ENCODE data around the gene TASOR. TPM values are rescaled to one million over a fixed set of nuclear protein-coding genes. Genes with fewer than 3 reads are reported as not detected.
"Not testable (repeated sequence)": the region's sequence is repeated elsewhere in the genome, so short reads cannot be mapped to it uniquely, and the experiment has no call there.

TASOR gene
- total RNA-seq, 4 donors from 2014 or later, result 61.5 to 90.2 (median 82.6) TPM

DNA sequence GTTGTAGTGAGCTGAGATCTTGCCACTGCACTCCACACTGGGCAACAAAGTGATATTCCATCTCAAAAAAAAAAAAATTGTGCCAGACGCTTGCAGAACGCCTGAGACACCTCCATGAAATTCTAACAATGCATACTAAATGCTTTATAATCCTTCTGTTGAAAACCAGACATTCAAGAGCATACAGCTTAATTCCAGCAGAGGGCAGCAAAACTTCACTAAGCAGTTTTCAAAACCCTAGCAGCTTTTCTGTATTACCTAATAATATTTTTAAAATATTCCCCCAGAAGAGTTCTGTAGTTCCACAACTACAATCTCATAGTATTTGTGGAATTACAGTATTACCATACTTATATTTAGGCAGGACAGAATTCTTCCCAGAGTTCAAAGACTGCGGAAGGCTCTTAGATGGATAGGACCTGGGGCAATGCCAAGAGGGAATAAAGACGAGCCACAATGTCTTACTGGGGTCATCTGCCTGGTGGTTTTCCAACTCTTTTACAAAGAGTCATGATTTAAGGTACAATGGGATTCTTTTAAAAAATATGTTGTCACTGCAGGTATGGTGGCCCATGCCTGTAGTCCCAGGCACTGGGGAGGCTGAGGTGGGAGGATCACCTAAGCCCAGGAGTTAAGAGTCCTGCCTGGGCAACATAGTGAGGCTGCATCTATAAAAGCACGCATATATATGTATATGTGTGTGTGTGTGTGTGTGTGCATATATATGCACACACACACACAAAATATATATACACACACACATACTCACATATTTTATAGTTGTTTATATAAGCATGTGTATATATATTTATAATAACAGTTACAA, 19.6 kb upstream of the TASOR start:
- Histone ChIP-seq H3K4me3 (no peak overlapping the region), H3K4me1 (peaks cover 0 to 3% (median 0%) of the 10 kb centered on the region in 4 donors), H3K9me3 (no peaks in the 10 kb centered on the region), H3K27me3 (no peaks in the 10 kb centered on the region), H3K36me3 (no peaks in the 10 kb centered on the region), H3K27ac (no peak overlapping the region)
- TF ChIP-seq, protein P1, sequence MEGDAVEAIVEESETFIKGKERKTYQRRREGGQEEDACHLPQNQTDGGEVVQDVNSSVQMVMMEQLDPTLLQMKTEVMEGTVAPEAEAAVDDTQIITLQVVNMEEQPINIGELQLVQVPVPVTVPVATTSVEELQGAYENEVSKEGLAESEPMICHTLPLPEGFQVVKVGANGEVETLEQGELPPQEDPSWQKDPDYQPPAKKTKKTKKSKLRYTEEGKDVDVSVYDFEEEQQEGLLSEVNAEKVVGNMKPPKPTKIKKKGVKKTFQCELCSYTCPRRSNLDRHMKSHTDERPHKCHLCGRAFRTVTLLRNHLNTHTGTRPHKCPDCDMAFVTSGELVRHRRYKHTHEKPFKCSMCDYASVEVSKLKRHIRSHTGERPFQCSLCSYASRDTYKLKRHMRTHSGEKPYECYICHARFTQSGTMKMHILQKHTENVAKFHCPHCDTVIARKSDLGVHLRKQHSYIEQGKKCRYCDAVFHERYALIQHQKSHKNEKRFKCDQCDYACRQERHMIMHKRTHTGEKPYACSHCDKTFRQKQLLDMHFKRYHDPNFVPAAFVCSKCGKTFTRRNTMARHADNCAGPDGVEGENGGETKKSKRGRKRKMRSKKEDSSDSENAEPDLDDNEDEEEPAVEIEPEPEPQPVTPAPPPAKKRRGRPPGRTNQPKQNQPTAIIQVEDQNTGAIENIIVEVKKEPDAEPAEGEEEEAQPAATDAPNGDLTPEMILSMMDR (IDR thresholded peaks at IDR 0.05), result peak; percentile 76 to 90 (median 82)
- no peak for TF ChIP-seq EP300 (IDR thresholded peaks at IDR 0.05)
- DNase-seq (ENCODE audit: low spot score in 2 of 2), result peak in 1 of 2 donors; percentile 84
- 24 to 31% methylated on average over 5 of the region's 5 CpGs for WGBS, 2 donors

DNA sequence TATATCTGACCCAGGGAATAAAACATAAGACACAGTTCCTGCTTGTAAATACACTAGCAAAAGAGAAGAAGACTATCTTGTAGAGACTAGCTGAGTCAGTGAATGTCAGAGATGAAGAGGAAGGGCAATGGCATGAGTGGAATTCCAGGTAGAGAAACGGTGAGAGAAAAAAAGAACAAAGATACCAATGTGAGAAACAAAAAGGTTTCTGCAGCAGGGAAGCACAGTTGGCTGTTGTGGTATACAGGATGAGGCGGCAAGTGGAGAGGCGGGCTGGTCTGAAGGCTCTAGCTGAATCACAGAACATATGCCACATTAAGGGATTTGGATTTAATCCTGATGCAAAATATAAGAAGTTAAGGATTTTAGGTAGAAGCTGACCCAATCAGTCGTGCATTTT, 17.1 kb upstream of the TASOR start:
- H3K4me1 ChIP-seq, result peaks cover 0 to 3% (median 0%) of the 10 kb centered on the region in 4 donors
- H3K27ac ChIP-seq, result no peak overlapping the region
- no peak overlapping the region for H3K4me3 ChIP-seq
- H3K9me3 ChIP-seq, result no peaks in the 10 kb centered on the region
- no peaks in the 10 kb centered on the region for H3K27me3 ChIP-seq
- no peak for DNase-seq (ENCODE audit: low spot score in 2 of 2)
- no peaks in the 10 kb centered on the region for H3K36me3 ChIP-seq
- TF ChIP-seq POLR2A (IDR thresholded peaks at IDR 0.05), result no peak
- no peak for TF ChIP-seq EP300 (IDR thresholded peaks at IDR 0.05)
- TF ChIP-seq, protein P1 (IDR thresholded peaks at IDR 0.05), result no peak
- 65 to 69% methylated on average over 4 of the region's 4 CpGs for WGBS, 2 donors

DNA sequence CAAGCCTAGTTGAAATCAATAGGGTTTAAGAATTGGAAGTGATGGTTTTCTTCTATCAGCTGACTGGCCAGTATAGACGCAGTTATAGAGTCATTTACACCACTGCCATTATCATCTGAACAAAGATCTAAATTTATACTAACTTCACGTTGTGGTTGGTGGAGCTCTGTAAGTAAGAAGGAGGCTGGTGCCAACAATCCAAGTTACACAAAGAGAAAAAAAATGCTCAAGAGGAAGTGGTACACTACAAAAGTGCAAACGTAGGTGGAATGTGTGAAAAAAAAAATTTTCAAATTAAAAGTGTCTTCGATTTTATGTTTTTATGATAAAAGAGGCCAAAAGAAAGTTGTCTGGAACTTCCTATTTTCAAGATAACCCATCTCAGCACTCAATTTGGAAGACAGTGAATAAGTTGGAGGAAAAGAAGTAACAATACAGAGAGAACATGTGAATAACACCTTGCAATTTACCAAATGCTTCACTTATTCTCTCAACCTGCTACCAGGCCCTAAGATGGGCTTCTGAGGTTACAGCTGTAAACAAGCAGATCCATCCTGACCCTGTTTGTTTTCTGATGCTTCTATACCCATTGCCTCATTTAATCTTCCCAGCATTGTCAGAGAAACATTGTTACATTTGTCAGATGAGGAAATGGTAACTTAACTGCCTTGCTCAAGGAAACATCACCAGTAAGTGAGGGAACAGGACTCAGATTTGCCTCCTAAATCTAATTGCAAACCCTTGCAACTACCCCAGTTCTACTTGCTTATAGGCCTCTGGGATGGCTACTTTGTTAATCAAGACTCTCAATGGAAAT, 12.0 kb upstream of the TASOR start:
- H3K9me3 ChIP-seq, result no peaks in the 10 kb centered on the region
- H3K4me3 ChIP-seq, result no peak overlapping the region
- H3K27me3 ChIP-seq, result no peaks in the 10 kb centered on the region
- H3K27ac ChIP-seq, result no peak overlapping the region
- DNase-seq (ENCODE audit: low spot score in 2 of 2), result no peak
- no peaks in the 10 kb centered on the region for H3K36me3 ChIP-seq
- TF ChIP-seq EP300 (IDR thresholded peaks at IDR 0.05), result no peak
- TF ChIP-seq, protein P1 (IDR thresholded peaks at IDR 0.05), result no peak
- no peak for TF ChIP-seq POLR2A (IDR thresholded peaks at IDR 0.05)
- 58 to 59% methylated on average over 4 of the region's 4 CpGs for WGBS, 2 donors
- no peaks in the 10 kb centered on the region for H3K4me1 ChIP-seq

DNA sequence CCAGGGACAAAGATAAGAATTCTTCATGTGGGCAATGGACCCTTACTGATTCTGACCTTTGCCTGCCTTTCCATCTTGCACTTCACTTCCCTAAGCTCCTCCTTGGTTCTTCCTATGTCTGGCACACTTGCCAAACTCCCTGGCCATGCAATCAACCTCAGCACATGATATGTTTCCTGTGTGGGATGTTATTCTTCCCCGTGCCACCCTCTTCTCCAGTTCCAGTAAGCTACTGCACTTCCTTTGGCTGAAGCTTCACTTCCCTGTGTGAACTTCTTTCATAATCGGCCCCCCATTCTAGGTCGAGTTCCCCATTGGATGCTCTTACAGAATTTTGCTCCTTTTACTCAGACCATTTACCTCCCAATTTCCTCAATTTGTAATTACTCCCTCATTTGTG, 10.7 kb upstream of the TASOR start:
- Histone ChIP-seq H3K27ac (no peak overlapping the region), H3K36me3 (no peaks in the 10 kb centered on the region), H3K4me3 (no peak overlapping the region), H3K9me3 (no peaks in the 10 kb centered on the region), H3K27me3 (no peaks in the 10 kb centered on the region), H3K4me1 (no peaks in the 10 kb centered on the region)
- WGBS, 2 donors, result 75 to 77% methylated on average over 3 of the region's 3 CpGs
- TF ChIP-seq EP300 (IDR thresholded peaks at IDR 0.05) (peak in 1 of 2 donors; percentile 81), POLR2A (IDR thresholded peaks at IDR 0.05) (no peak)
- DNase-seq (ENCODE audit: low spot score in 2 of 2), result peak in 1 of 2 donors; percentile 49

DNA sequence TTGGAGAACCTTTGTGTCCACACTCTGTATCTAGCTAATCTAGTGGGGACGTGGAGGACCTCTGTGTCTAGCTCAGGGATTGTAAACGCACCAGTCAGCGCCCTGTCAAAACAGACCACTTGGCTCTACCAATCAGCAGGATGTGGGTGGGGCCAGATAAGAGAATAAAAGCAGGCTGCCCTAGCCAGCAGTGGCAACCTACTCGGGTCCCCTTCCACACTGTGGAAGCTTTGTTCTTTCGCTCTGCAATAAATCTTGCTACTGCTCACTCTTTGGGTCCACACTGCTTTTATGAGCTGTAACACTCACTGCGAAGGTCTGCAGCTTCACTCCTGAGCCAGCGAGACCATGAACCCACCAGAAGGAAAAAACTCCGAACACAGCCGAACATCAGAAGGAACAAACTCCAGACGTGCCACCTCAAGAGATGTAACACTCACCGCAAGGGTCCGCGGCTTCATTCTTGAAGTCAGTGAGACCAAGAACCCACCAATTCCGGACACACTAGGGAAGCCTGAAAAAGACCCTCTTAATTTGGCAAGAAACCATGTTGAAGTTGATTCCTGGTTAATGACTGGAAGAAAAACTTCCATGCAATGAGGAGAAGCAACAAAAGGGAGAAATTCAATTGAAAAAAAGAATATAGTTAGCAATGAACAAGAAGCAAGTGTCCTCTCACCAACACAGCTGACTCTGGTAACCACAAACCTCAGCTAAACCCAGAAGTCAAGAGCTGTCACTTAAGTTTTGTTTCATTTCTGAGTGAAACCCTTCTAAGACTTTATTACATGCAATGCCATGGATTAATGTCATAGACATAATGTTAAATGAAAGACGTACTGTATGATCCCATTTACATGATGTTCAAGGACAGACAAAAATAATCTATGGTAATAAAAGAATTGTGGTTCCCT, 9.7 kb upstream of the TASOR start:
- 70 to 71% methylated on average over 15 of the region's 15 CpGs for WGBS, 2 donors
- not testable (repeated sequence) for H3K4me3 ChIP-seq; H3K36me3 ChIP-seq; H3K27ac ChIP-seq; H3K9me3 ChIP-seq; H3K27me3 ChIP-seq; H3K4me1 ChIP-seq; DNase-seq (ENCODE audit: low spot score in 2 of 2)

DNA sequence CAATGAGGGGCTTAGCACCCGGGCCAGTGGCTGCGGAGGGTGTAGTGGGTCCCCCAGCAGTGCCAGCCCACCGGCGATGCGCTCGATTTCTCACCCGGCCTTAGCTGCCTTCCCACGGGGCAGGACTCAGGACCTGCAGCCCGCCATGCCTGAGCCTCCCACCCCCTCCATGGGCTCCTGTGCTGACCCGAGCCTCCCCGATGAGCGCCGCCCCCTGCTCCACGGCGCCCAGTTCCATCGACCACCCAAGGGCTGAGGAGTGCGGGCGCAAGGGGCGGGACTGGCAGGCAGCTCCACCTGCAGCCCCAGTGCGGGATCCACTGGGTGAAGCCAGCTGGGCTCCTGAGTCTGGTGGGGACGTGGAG, 8.9 kb upstream of the TASOR start:
- not testable (repeated sequence) for H3K4me3 ChIP-seq; H3K9me3 ChIP-seq; DNase-seq (ENCODE audit: low spot score in 2 of 2); H3K27ac ChIP-seq; H3K27me3 ChIP-seq; H3K4me1 ChIP-seq; H3K36me3 ChIP-seq
- 96 to 97% methylated on average over 5 to 16 of the region's 21 CpGs for WGBS, 2 donors

All from tibial nerve (tissue), 4 donors.